Ascending aorta (tissue), 2 donors: ENCODE results near the gene PSME3IP1. TPM values are rescaled to one million over a fixed set of nuclear protein-coding genes. Genes with fewer than 3 reads are reported as not detected.

Experiments used
- DNase-seq, 2 donors: peaks; one replicate each; pipeline ENCODE4 v3.0.0-alpha.2; 2019; ENCODE audit warnings: low spot score in 2 of 2
- H3K27ac ChIP-seq, 2 donors: fragments of 200-600 bp; sonication (generic); one replicate each; pipeline ENCODE4 v1.5.1; 2016 to 2017; ENCODE audit warnings: mild to moderate bottlenecking in 1 of 2
- H3K27me3 ChIP-seq: fragments of 200-600 bp; sonication (generic); one replicate; pipeline ENCODE4 v1.5.1; 2017
- H3K36me3 ChIP-seq, 2 donors: fragments of 200-600 bp; sonication (generic); one replicate each; pipeline ENCODE4 v1.5.1; 2016
- H3K4me1 ChIP-seq, 2 donors: fragments of 200-600 bp; sonication (generic); one replicate each; pipeline ENCODE4 v1.5.1; 2016 to 2017; ENCODE audit warnings: mild to moderate bottlenecking in 1 of 2
- H3K4me3 ChIP-seq, 2 donors: fragments of 200-600 bp; sonication (generic); one replicate each; pipeline ENCODE4 v1.5.1; 2016 to 2017; ENCODE audit warnings: mild to moderate bottlenecking in 1 of 2
- H3K9me3 ChIP-seq, 2 donors: fragments of 200-600 bp; sonication (generic); one replicate each; pipeline ENCODE4 v1.5.1; 2016
- CTCF ChIP-seq, 3 experiments: fragments of 200-600 bp in 2 of 3; fragments of 450-650 bp in 1 of 3; sonication (generic) in 2 of 3; IDR thresholded peaks; one replicate each; pipeline ENCODE4 v1.5.1; 2016 to 2019; ENCODE audit warnings: antibody characterized with exemption in 3 of 3, mild to moderate bottlenecking in 1 of 3, moderate library complexity in 1 of 3
- intact Hi-C: fragments of 100-400 bp; cut with DNase I; formaldehyde crosslinking; loops from one replicate; pipeline ENCODE4 v1.15.1; 2023
- total RNA-seq: library from RNA; depleted of rRNA; stranded (reverse); fragments of >200 nt; gene quantifications from one replicate; pipeline ENCODE4 v1.1.0, GENCODE V29; 2016

Gene PSME3IP1
- total RNA-seq, 1 donor from 2014 or later: 32.6 TPM

GRCh38 chr16:57143149-57143921 is 42.5 kb downstream of the PSME3IP1 start:
- DNase-seq: no peak
- no peaks in the 10 kb centered on the region for H3K27me3 ChIP-seq
- H3K4me1 ChIP-seq: peaks cover 0 to 5% of the 10 kb centered on the region in 2 donors
- H3K9me3 ChIP-seq: no peaks in the 10 kb centered on the region
- H3K4me3 ChIP-seq: no peak overlapping the region
- no peaks in the 10 kb centered on the region for H3K36me3 ChIP-seq
- intact Hi-C loops: no loop called here
- no peak for TF ChIP-seq CTCF (IDR thresholded peaks at IDR 0.05)
- no peak overlapping the region for H3K27ac ChIP-seq

DNA sequence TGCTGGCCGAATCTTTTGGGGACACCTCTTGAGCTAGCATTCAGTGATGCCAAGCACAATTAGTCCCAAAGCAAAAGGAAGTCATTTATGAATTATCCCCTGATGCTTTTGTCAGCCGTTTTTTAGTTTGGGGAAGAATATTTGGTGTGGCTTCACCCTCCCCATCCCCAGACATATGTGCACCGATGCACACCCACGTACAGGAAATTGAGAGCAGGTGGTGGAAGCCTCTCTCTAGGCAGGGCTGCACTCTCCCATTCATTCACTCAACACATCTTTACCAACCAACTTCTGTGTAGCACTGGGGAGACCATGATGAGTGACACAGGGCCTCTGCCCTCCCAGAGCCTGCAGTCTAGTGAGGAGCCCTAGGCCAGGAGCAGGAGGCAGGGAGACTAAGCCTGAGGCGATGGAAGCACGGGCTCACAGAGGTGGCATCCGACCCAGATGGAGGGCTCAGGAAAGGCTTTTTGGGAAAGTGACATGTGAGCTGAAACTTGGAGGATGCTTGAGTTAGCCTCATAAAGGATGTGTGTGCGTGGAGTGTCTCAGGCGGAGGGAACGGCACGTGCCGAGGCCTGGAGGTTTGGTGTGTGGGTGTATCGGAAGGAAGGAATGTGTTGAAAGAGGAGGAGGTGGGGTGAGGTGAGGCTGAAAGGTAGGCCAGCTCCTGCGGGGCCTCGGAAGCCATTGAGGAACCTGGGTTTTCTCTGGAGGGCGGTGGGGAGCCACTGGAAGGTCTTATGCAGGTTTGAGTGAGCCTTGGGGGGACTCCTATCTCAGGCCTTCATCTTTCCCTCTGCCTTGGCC is 43.8 kb downstream of the PSME3IP1 start:
- DNase-seq: no peak
- Histone ChIP-seq H3K36me3 (no peaks in the 10 kb centered on the region), H3K9me3 (no peaks in the 10 kb centered on the region), H3K4me3 (no peak overlapping the region), H3K27ac (no peak overlapping the region), H3K4me1 (peaks cover 0 to 3% of the 10 kb centered on the region in 2 donors), H3K27me3 (no peaks in the 10 kb centered on the region)
- intact Hi-C loops: no loop called here
- no peak for TF ChIP-seq CTCF (IDR thresholded peaks at IDR 0.05)

DNA sequence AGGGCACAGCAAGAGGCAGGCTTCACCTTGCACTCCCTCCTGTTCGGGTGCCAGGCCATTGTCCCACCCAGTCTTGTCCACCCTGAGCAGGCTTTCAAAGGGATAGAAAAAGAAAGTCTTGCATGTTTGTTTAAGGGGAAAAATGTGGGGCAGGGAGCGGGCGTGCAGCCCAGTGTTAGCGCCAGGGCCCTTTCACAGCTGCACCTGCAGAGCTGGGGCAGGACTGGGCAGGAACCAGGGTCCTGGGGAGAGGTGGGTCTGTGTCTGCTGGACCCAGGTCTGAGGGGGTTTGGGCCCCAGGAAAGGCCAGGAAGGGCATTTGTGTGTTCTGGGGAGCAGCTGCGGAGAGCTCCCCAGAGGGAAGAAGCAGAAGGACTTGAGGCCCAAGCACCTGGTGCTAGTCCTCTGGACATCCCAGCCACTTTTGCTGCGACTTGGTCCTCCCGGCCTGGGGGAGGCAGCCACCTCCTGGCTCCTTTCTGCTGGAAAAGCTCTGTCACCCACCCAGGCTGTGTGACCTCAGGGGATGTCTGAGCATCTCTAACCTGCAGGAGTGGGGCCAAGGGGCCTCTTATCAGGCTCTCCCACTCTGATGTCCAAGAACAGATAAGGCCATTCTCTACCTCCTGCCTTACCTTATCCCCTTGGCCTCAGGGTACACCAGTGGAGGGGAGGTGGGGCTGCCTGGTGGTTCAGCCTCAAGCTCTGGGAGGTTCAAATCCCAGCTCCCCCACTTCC is 44.7 kb downstream of the PSME3IP1 start:
- no peak for TF ChIP-seq CTCF (IDR thresholded peaks at IDR 0.05)
- Histone ChIP-seq H3K9me3 (no peaks in the 10 kb centered on the region), H3K27ac (no peak overlapping the region), H3K36me3 (no peaks in the 10 kb centered on the region), H3K27me3 (no peaks in the 10 kb centered on the region), H3K4me1 (peaks cover 0 to 3% of the 10 kb centered on the region in 2 donors), H3K4me3 (no peak overlapping the region)
- intact Hi-C loops: no loop called here
- DNase-seq: no peak

DNA sequence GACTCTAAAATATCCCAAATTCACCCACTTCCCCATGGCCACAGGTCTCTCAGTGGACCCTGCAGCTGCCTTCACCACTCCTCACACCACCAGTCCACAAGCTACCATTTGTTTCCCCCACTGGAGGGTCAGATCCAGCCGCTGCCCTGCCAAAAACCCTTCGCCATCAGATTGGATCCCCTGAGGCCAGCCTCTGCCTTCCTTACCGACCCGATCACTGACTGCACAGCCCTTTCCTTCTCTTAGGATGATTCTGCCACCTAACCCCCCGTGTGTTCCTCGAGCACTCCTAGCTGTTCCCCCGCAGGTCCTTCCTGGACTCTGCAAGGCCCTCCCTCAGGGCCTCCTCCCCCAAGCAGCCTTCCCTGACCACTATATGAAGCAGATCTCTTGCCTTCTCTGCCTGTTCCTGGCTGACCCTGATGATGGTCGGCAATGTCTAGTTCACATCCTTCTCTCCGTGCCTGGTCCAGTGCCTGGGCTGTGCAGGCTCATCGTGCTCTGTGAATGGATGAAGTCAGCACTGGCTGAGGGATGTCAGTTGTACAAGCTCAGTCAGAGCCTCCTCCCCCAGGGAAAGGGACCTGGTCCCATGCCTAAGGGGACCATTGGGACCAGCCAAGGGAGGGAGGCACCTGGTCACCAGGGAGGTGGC is 47.4 kb downstream of the PSME3IP1 start:
- no peak for TF ChIP-seq CTCF (IDR thresholded peaks at IDR 0.05)
- no peaks in the 10 kb centered on the region for H3K27me3 ChIP-seq
- intact Hi-C loops: no loop called here
- no peak overlapping the region for H3K4me3 ChIP-seq
- no peak for DNase-seq
- no peaks in the 10 kb centered on the region for H3K9me3 ChIP-seq
- no peaks in the 10 kb centered on the region for H3K36me3 ChIP-seq
- H3K4me1 ChIP-seq: peaks cover 0 to 3% of the 10 kb centered on the region in 2 donors
- no peak overlapping the region for H3K27ac ChIP-seq

DNA sequence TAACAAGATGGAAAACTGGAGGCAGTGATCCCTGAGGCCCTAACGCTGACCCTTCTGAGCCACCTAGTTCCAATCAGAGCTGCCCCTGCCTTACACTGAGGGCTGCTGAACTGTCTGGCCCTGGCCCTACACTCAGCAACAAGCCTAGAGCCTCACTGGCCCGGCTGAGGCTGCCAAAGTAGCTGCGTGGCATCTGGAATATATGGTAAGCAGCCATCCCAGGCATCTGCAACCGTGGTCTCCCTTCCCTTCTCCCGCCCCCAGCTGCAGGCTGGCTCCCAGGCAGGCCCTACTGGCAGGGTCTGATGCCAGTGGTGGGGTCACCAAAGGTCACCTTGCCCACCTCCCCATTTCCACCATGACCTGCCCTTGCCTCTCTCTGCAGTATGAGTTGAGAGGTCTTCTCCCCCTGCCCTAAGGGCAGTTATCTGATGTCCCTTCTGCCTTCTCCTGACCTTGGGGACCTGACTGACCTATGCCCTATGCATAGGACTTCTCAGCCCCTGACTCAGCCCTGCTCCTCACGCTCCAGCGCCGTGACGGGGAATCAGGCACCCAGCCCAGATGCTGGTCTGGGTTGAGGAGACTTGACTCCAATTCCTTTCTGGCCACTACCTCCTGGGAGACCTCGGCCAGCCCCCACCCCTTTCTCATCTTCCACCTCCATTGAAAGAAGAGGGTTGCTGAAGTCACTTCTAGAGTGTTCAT is 48.1 kb downstream of the PSME3IP1 start:
- no peak overlapping the region for H3K4me3 ChIP-seq
- intact Hi-C loops: no loop called here
- DNase-seq: no peak

More for the DNA sequence above, 48.1 kb downstream of the PSME3IP1 start:
- Histone ChIP-seq H3K4me1 (peaks cover 0 to 3% of the 10 kb centered on the region in 2 donors), H3K36me3 (no peaks in the 10 kb centered on the region), H3K27me3 (no peaks in the 10 kb centered on the region), H3K9me3 (no peaks in the 10 kb centered on the region), H3K27ac (no peak overlapping the region)
- TF ChIP-seq CTCF (IDR thresholded peaks at IDR 0.05): no peak
